Measurements from ENCODE around the gene SMIM8.

GRCh38 chr6:87351583-87351982, 29.2 kb downstream of the SMIM8 start:
- TF ChIP-seq EP300 (conservative IDR thresholded peaks at IDR 0.05; ENCODE audit: poor library complexity, severe bottlenecking): no peak
- TF ChIP-seq EZH2 (IDR thresholded peaks at IDR 0.05; ENCODE audit: borderline replicate concordance, insufficient read depth, low read length, poor library complexity, severe bottlenecking): no peak
- no peak for TF ChIP-seq RAD21 (conservative IDR thresholded peaks at IDR 0.05)
- no peak for TF ChIP-seq CTCF (IDR thresholded peaks at IDR 0.05; ENCODE audit: poor library complexity, severe bottlenecking)
- no peak for TF ChIP-seq POLR2AphosphoS5 (IDR thresholded peaks at IDR 0.05)
- no peak for TF ChIP-seq TAF1 (IDR thresholded peaks at IDR 0.05; ENCODE audit: low read depth)
- TF ChIP-seq MXI1 (conservative IDR thresholded peaks at IDR 0.05; ENCODE audit: poor library complexity, severe bottlenecking): no peak
- TF ChIP-seq REST (IDR thresholded peaks at IDR 0.05; ENCODE audit: borderline replicate concordance): no peak

All from neural cell (in vitro differentiated cells).